GM21737 (cell line): ENCODE results near the gene IER3.

Experiments used
- ATAC-seq: cut with Tn5 transposase; IDR thresholded peaks from one replicate; pipeline ENCODE4 v1.9.1; 2021; ENCODE audit warnings: mild to moderate bottlenecking, moderate library complexity; ENCODE audit not compliant: unreplicated experiment

The IER3 gene

GRCh38 chr6:30749554-30750378 lies 5.4 kb upstream of the IER3 start:
- no peak for ATAC-seq

GRCh38 chr6:30748851-30749540 lies 4.6 kb upstream of the IER3 start:
- no peak for ATAC-seq

GRCh38 chr6:30747902-30748769 lies 3.8 kb upstream of the IER3 start:
- no peak for ATAC-seq

GRCh38 chr6:30747300-30747687 lies 2.9 kb upstream of the IER3 start:
- no peak for ATAC-seq

GRCh38 chr6:30743099-30744053 lies 971 bp downstream of the IER3 start:
- peak; percentile 14 for ATAC-seq

GRCh38 chr6:30742316-30743098 lies 1.8 kb downstream of the IER3 start, which contains the start of gene FLOT1:
FLOT1 (minus strand) TSS chr6:30742687; CDS start chr6:30742189, 498 bp downstream.
- peak; percentile 56 for ATAC-seq

- ATAC-seq: peak; percentile 5
Observed at GRCh38 chr6:30741789-30742315, 2.5 kb downstream of the IER3 start.

- ATAC-seq: no peak
Observed at GRCh38 chr6:30741063-30741779, 3.1 kb downstream of the IER3 start.

- no peak for ATAC-seq
Observed at GRCh38 chr6:30740540-30740870, 3.8 kb downstream of the IER3 start.

- no peak for ATAC-seq
Observed at GRCh38 chr6:30738532-30738931, 5.8 kb downstream of the IER3 start.

GRCh38 chr6:30735668-30736314 lies 8.6 kb downstream of the IER3 start:
- ATAC-seq: peak; percentile 40

- ATAC-seq: no peak
Observed at GRCh38 chr6:30732237-30732943, 12.0 kb downstream of the IER3 start.

GRCh38 chr6:30730601-30731435 lies 13.5 kb downstream of the IER3 start:
- peak; percentile 42 for ATAC-seq

- ATAC-seq: no peak
Observed at GRCh38 chr6:30727920-30728553, 16.3 kb downstream of the IER3 start.

GRCh38 chr6:30726506-30727413 lies 17.6 kb downstream of the IER3 start:
- no peak for ATAC-seq
